ENCODE results near the gene TRRAP. TPM values are rescaled to one million over a fixed set of nuclear protein-coding genes. Genes with fewer than 3 reads are reported as not detected.

The TRRAP gene
- total and polyA plus RNA-seq, 2 donors = 11.3 to 15.1 TPM

- Histone ChIP-seq H3K4me3 (ENCODE audit: low read length in 2 of 2) (no peak overlapping the region), H3K9me3 (ENCODE audit: control insufficient read depth in 2 of 2, insufficient read depth in 1 of 2, low read length in 1 of 2) (no peaks in the 10 kb centered on the region), H3K4me1 (ENCODE audit: control insufficient read depth in 2 of 2, insufficient read depth in 2 of 2, low read length in 2 of 2) (no peaks in the 10 kb centered on the region), H3K27ac (ENCODE audit: low read depth in 1 of 2, low read length in 1 of 2) (no peak overlapping the region), H3K27me3 (ENCODE audit: control insufficient read depth in 2 of 2, insufficient read depth in 1 of 2, low read length in 1 of 2) (no peaks in the 10 kb centered on the region), H3K36me3 (ENCODE audit: control insufficient read depth in 2 of 2, insufficient read depth in 2 of 2, low read length in 1 of 2) (peaks cover 71 to 91% of the 10 kb centered on the region in 2 donors)
- DNase-seq (ENCODE audit: low read depth in 6 of 9, low spot score in 9 of 9) = no peak
- WGBS = 97% methylated on average over 3 of the region's 3 CpGs
Measured at GRCh38 chr7:98902523-98902922, 24.2 kb downstream of the TRRAP start.

- Histone ChIP-seq H3K27ac (ENCODE audit: low read depth in 1 of 2, low read length in 1 of 2) (no peak overlapping the region), H3K9me3 (ENCODE audit: control insufficient read depth in 2 of 2, insufficient read depth in 1 of 2, low read length in 1 of 2) (no peaks in the 10 kb centered on the region), H3K4me3 (ENCODE audit: low read length in 2 of 2) (no peak overlapping the region), H3K4me1 (ENCODE audit: control insufficient read depth in 2 of 2, insufficient read depth in 2 of 2, low read length in 2 of 2) (no peaks in the 10 kb centered on the region), H3K27me3 (ENCODE audit: control insufficient read depth in 2 of 2, insufficient read depth in 1 of 2, low read length in 1 of 2) (no peaks in the 10 kb centered on the region), H3K36me3 (ENCODE audit: control insufficient read depth in 2 of 2, insufficient read depth in 2 of 2, low read length in 1 of 2) (peaks cover 71 to 91% of the 10 kb centered on the region in 2 donors)
- DNase-seq (ENCODE audit: low read depth in 6 of 9, low spot score in 9 of 9) = no peak
- 97% methylated on average over 4 of the region's 4 CpGs for WGBS
Measured at GRCh38 chr7:98903246-98903645, 24.9 kb downstream of the TRRAP start.

- Histone ChIP-seq H3K36me3 (ENCODE audit: control insufficient read depth in 2 of 2, insufficient read depth in 2 of 2, low read length in 1 of 2) (peaks cover 71 to 89% of the 10 kb centered on the region in 2 donors), H3K9me3 (ENCODE audit: control insufficient read depth in 2 of 2, insufficient read depth in 1 of 2, low read length in 1 of 2) (no peaks in the 10 kb centered on the region), H3K27me3 (ENCODE audit: control insufficient read depth in 2 of 2, insufficient read depth in 1 of 2, low read length in 1 of 2) (no peaks in the 10 kb centered on the region), H3K27ac (ENCODE audit: low read depth in 1 of 2, low read length in 1 of 2) (no peak overlapping the region), H3K4me1 (ENCODE audit: control insufficient read depth in 2 of 2, insufficient read depth in 2 of 2, low read length in 2 of 2) (no peaks in the 10 kb centered on the region), H3K4me3 (ENCODE audit: low read length in 2 of 2) (no peak overlapping the region)
- WGBS = 99% methylated on average over 5 of the region's 5 CpGs
- DNase-seq (ENCODE audit: low read depth in 6 of 9, low spot score in 9 of 9) = no peak
Measured at GRCh38 chr7:98907570-98907969, 29.2 kb downstream of the TRRAP start.

GRCh38 chr7:98908585-98908984 is 30.3 kb downstream of the TRRAP start:
- Histone ChIP-seq H3K4me3 (ENCODE audit: low read length in 2 of 2) (no peak overlapping the region), H3K36me3 (ENCODE audit: control insufficient read depth in 2 of 2, insufficient read depth in 2 of 2, low read length in 1 of 2) (peaks cover 74 to 88% of the 10 kb centered on the region in 2 donors), H3K9me3 (ENCODE audit: control insufficient read depth in 2 of 2, insufficient read depth in 1 of 2, low read length in 1 of 2) (no peaks in the 10 kb centered on the region), H3K27me3 (ENCODE audit: control insufficient read depth in 2 of 2, insufficient read depth in 1 of 2, low read length in 1 of 2) (no peaks in the 10 kb centered on the region), H3K4me1 (ENCODE audit: control insufficient read depth in 2 of 2, insufficient read depth in 2 of 2, low read length in 2 of 2) (no peaks in the 10 kb centered on the region), H3K27ac (ENCODE audit: low read depth in 1 of 2, low read length in 1 of 2) (no peak overlapping the region)
- 95% methylated on average over 19 of the region's 19 CpGs for WGBS
- DNase-seq (ENCODE audit: low read depth in 6 of 9, low spot score in 9 of 9) = no peak

GRCh38 chr7:98909487-98909886 is 31.2 kb downstream of the TRRAP start:
- WGBS = 98% methylated on average over 8 of the region's 8 CpGs
- no peaks in the 10 kb centered on the region for H3K4me1 ChIP-seq (ENCODE audit: control insufficient read depth in 2 of 2, insufficient read depth in 2 of 2, low read length in 2 of 2)
- no peak overlapping the region for H3K27ac ChIP-seq (ENCODE audit: low read depth in 1 of 2, low read length in 1 of 2)
- no peaks in the 10 kb centered on the region for H3K9me3 ChIP-seq (ENCODE audit: control insufficient read depth in 2 of 2, insufficient read depth in 1 of 2, low read length in 1 of 2)
- DNase-seq (ENCODE audit: low read depth in 6 of 9, low spot score in 9 of 9) = no peak
- H3K36me3 ChIP-seq (ENCODE audit: control insufficient read depth in 2 of 2, insufficient read depth in 2 of 2, low read length in 1 of 2) = peaks cover 67 to 85% of the 10 kb centered on the region in 2 donors
- no peak overlapping the region for H3K4me3 ChIP-seq (ENCODE audit: low read length in 2 of 2)
- H3K27me3 ChIP-seq (ENCODE audit: control insufficient read depth in 2 of 2, insufficient read depth in 1 of 2, low read length in 1 of 2) = no peaks in the 10 kb centered on the region

GRCh38 chr7:98910427-98910826 is 32.1 kb downstream of the TRRAP start:
- Histone ChIP-seq H3K4me1 (ENCODE audit: control insufficient read depth in 2 of 2, insufficient read depth in 2 of 2, low read length in 2 of 2) (no peaks in the 10 kb centered on the region), H3K4me3 (ENCODE audit: low read length in 2 of 2) (no peak overlapping the region), H3K27me3 (ENCODE audit: control insufficient read depth in 2 of 2, insufficient read depth in 1 of 2, low read length in 1 of 2) (no peaks in the 10 kb centered on the region), H3K9me3 (ENCODE audit: control insufficient read depth in 2 of 2, insufficient read depth in 1 of 2, low read length in 1 of 2) (no peaks in the 10 kb centered on the region), H3K27ac (ENCODE audit: low read depth in 1 of 2, low read length in 1 of 2) (no peak overlapping the region), H3K36me3 (ENCODE audit: control insufficient read depth in 2 of 2, insufficient read depth in 2 of 2, low read length in 1 of 2) (peaks cover 65 to 82% of the 10 kb centered on the region in 2 donors)
- WGBS = 98% methylated on average over 3 of the region's 3 CpGs
- no peak for DNase-seq (ENCODE audit: low read depth in 6 of 9, low spot score in 9 of 9)

GRCh38 chr7:98911916-98912315 is 33.6 kb downstream of the TRRAP start:
- H3K36me3 ChIP-seq (ENCODE audit: control insufficient read depth in 2 of 2, insufficient read depth in 2 of 2, low read length in 1 of 2) = peaks cover 67 to 83% of the 10 kb centered on the region in 2 donors
- DNase-seq (ENCODE audit: low read depth in 6 of 9, low spot score in 9 of 9) = no peak
- no peaks in the 10 kb centered on the region for H3K4me1 ChIP-seq (ENCODE audit: control insufficient read depth in 2 of 2, insufficient read depth in 2 of 2, low read length in 2 of 2)
- no peak overlapping the region for H3K4me3 ChIP-seq (ENCODE audit: low read length in 2 of 2)
- no peak overlapping the region for H3K27ac ChIP-seq (ENCODE audit: low read depth in 1 of 2, low read length in 1 of 2)
- H3K9me3 ChIP-seq (ENCODE audit: control insufficient read depth in 2 of 2, insufficient read depth in 1 of 2, low read length in 1 of 2) = no peaks in the 10 kb centered on the region
- 94% methylated on average over 5 of the region's 5 CpGs for WGBS
- H3K27me3 ChIP-seq (ENCODE audit: control insufficient read depth in 2 of 2, insufficient read depth in 1 of 2, low read length in 1 of 2) = no peaks in the 10 kb centered on the region

- no peak overlapping the region for H3K27ac ChIP-seq (ENCODE audit: low read depth in 1 of 2, low read length in 1 of 2)
- peaks cover 70 to 86% of the 10 kb centered on the region in 2 donors for H3K36me3 ChIP-seq (ENCODE audit: control insufficient read depth in 2 of 2, insufficient read depth in 2 of 2, low read length in 1 of 2)
- H3K4me1 ChIP-seq (ENCODE audit: control insufficient read depth in 2 of 2, insufficient read depth in 2 of 2, low read length in 2 of 2) = no peaks in the 10 kb centered on the region
- DNase-seq (ENCODE audit: low read depth in 6 of 9, low spot score in 9 of 9) = no peak
- no peaks in the 10 kb centered on the region for H3K9me3 ChIP-seq (ENCODE audit: control insufficient read depth in 2 of 2, insufficient read depth in 1 of 2, low read length in 1 of 2)
- no peak overlapping the region for H3K4me3 ChIP-seq (ENCODE audit: low read length in 2 of 2)
- 89% methylated on average over 8 of the region's 8 CpGs for WGBS
- H3K27me3 ChIP-seq (ENCODE audit: control insufficient read depth in 2 of 2, insufficient read depth in 1 of 2, low read length in 1 of 2) = no peaks in the 10 kb centered on the region
Measured at GRCh38 chr7:98913026-98913425, 34.7 kb downstream of the TRRAP start.

GRCh38 chr7:98913612-98914011 is 35.3 kb downstream of the TRRAP start:
- no peak for DNase-seq (ENCODE audit: low read depth in 6 of 9, low spot score in 9 of 9)
- Histone ChIP-seq H3K36me3 (ENCODE audit: control insufficient read depth in 2 of 2, insufficient read depth in 2 of 2, low read length in 1 of 2) (peaks cover 70 to 83% of the 10 kb centered on the region in 2 donors), H3K4me1 (ENCODE audit: control insufficient read depth in 2 of 2, insufficient read depth in 2 of 2, low read length in 2 of 2) (no peaks in the 10 kb centered on the region), H3K9me3 (ENCODE audit: control insufficient read depth in 2 of 2, insufficient read depth in 1 of 2, low read length in 1 of 2) (no peaks in the 10 kb centered on the region), H3K27me3 (ENCODE audit: control insufficient read depth in 2 of 2, insufficient read depth in 1 of 2, low read length in 1 of 2) (no peaks in the 10 kb centered on the region), H3K4me3 (ENCODE audit: low read length in 2 of 2) (no peak overlapping the region), H3K27ac (ENCODE audit: low read depth in 1 of 2, low read length in 1 of 2) (no peak overlapping the region)

GRCh38 chr7:98917331-98917730 is 39.0 kb downstream of the TRRAP start:
- H3K4me3 ChIP-seq (ENCODE audit: low read length in 2 of 2) = no peak overlapping the region
- WGBS = 99% methylated on average over 12 of the region's 12 CpGs
- no peaks in the 10 kb centered on the region for H3K9me3 ChIP-seq (ENCODE audit: control insufficient read depth in 2 of 2, insufficient read depth in 1 of 2, low read length in 1 of 2)
- no peaks in the 10 kb centered on the region for H3K4me1 ChIP-seq (ENCODE audit: control insufficient read depth in 2 of 2, insufficient read depth in 2 of 2, low read length in 2 of 2)
- no peaks in the 10 kb centered on the region for H3K27me3 ChIP-seq (ENCODE audit: control insufficient read depth in 2 of 2, insufficient read depth in 1 of 2, low read length in 1 of 2)
- no peak overlapping the region for H3K27ac ChIP-seq (ENCODE audit: low read depth in 1 of 2, low read length in 1 of 2)
- no peak for DNase-seq (ENCODE audit: low read depth in 6 of 9, low spot score in 9 of 9)
- peaks cover 72 to 88% of the 10 kb centered on the region in 2 donors for H3K36me3 ChIP-seq (ENCODE audit: control insufficient read depth in 2 of 2, insufficient read depth in 2 of 2, low read length in 1 of 2)
